ENCODE data around the gene MUSK.

DNA sequence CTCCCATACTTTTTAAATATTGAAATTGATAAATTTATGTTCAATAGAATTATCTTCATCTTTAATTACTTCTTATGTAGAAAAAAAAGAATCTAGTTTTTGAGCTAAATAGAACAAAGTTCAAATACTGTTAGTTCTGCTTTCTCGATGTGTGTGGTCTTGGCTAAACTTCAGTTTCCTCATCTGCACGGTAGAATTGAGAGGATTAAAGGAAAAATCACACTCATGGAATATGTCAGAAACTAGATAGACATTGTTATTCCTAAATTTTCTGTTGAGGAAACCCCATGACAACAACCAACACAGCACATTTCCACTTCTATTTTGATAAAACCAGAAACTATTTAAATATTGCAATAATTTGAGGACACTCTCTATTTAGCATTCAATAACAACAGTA, 100.3 kb downstream of the MUSK start:
- TF ChIP-seq CTCF (IDR thresholded peaks at IDR 0.05) (no peak), EZH2phosphoT487 (IDR thresholded peaks at IDR 0.05) (no peak), EZH2 (IDR thresholded peaks at IDR 0.05) (no peak)

Data from neural progenitor cell (in vitro differentiated cells).